CD14-positive monocyte (primary cell): ENCODE results near the gene DNAJB13. TPM values are rescaled to one million over a fixed set of nuclear protein-coding genes. Genes with fewer than 3 reads are reported as not detected.

Source experiments
- DNase-seq, 3 donors: peaks; one replicate each; pipeline ENCODE4 v3.0.0-alpha.2; 2011 to 2022
- H2AFZ ChIP-seq: 2 replicates; pipeline ENCODE4 v1.6.0; 2012; ENCODE audit warnings: mild to moderate bottlenecking, low read depth, low read length, inconsistent platforms; ENCODE audit not compliant: insufficient read depth, poor library complexity, severe bottlenecking
- H3K27ac ChIP-seq, 2 donors: 1 replicate in 1 of 2; 2 replicates in 1 of 2; pipeline ENCODE4 v1.5.1; 2012 to 2013; ENCODE audit warnings: low read length in 2 of 2, control low read depth in 1 of 2, inconsistent platforms in 1 of 2, low read depth in 1 of 2, mild to moderate bottlenecking in 1 of 2
- H3K27me3 ChIP-seq, 2 donors: one replicate each; pipeline versions ENCODE4 v1.6.0 to v1.6.1; 2011 to 2013; ENCODE audit warnings: low read length in 2 of 2; ENCODE audit not compliant: control insufficient read depth in 2 of 2, insufficient read depth in 2 of 2
- H3K36me3 ChIP-seq, 2 donors: replicated peaks in 1 of 2; 1 replicate in 1 of 2; 2 replicates in 1 of 2; pipeline versions ENCODE4 v1.5.1 to v1.6.1; 2012 to 2013; ENCODE audit warnings: low read length in 2 of 2, control low read depth in 1 of 2, inconsistent platforms in 1 of 2, mild to moderate bottlenecking in 1 of 2; ENCODE audit not compliant: insufficient read depth in 2 of 2, control insufficient read depth in 1 of 2
- H3K4me1 ChIP-seq, 2 donors: 1 replicate in 1 of 2; 2 replicates in 1 of 2; pipeline versions ENCODE4 v1.5.1 to v1.6.1; 2012 to 2013; ENCODE audit warnings: low read length in 2 of 2, control low read depth in 1 of 2, inconsistent platforms in 1 of 2, mild to moderate bottlenecking in 1 of 2, moderate library complexity in 1 of 2; ENCODE audit not compliant: insufficient read depth in 2 of 2, control insufficient read depth in 1 of 2
- H3K4me2 ChIP-seq: replicated peaks from 2 replicates; pipeline ENCODE3; 2012; ENCODE audit warnings: low read length, moderate library complexity, mild to moderate bottlenecking; ENCODE audit not compliant: poor library complexity, severe bottlenecking; ENCODE audit errors: extremely low read depth
- H3K4me3 ChIP-seq, 3 experiments: fragments of 200-600 bp in 1 of 3; sonication (generic) in 1 of 3; replicated peaks in 1 of 3; 1 replicate in 2 of 3; 2 replicates in 1 of 3; pipeline ENCODE4 v1.5.1; 2011 to 2013; ENCODE audit warnings: low read length in 3 of 3, mild to moderate bottlenecking in 3 of 3, control low read depth in 2 of 3, low read depth in 2 of 3, inconsistent platforms in 1 of 3, moderate library complexity in 1 of 3
- H3K79me2 ChIP-seq: 2 replicates; pipeline ENCODE4 v1.6.0; 2012; ENCODE audit warnings: mild to moderate bottlenecking, control low read depth, inconsistent platforms, low read length, moderate library complexity; ENCODE audit not compliant: insufficient read depth
- H3K9ac ChIP-seq: 2 replicates; pipeline ENCODE4 v1.6.0; 2017; ENCODE audit warnings: low read length, mild to moderate bottlenecking; ENCODE audit not compliant: insufficient read depth, poor library complexity, severe bottlenecking
- H3K9me3 ChIP-seq, 2 donors: replicated peaks in 1 of 2; 1 replicate in 1 of 2; 2 replicates in 1 of 2; pipeline versions ENCODE4 v1.5.1 to v1.6.1; 2012 to 2013; ENCODE audit warnings: low read length in 2 of 2, control low read depth in 1 of 2; ENCODE audit not compliant: control insufficient read depth in 1 of 2, insufficient read depth in 1 of 2
- H4K20me1 ChIP-seq: 2 replicates; pipeline ENCODE4 v1.6.0; 2012; ENCODE audit warnings: mild to moderate bottlenecking, low read length, control low read depth, moderate library complexity; ENCODE audit not compliant: insufficient read depth
- H3K27ac Mint-ChIP-seq, 7 donors: one replicate each; pipeline ENCODE4 v1.8.0; 2020; ENCODE audit warnings: mild to moderate bottlenecking in 7 of 7, mixed read lengths in 7 of 7, moderate library complexity in 6 of 7, inconsistent platforms in 2 of 7
- H3K27me3 Mint-ChIP-seq, 3 donors: one replicate each; pipeline ENCODE4 v1.8.0; 2021 to 2022; ENCODE audit warnings: low read depth in 3 of 3, mild to moderate bottlenecking in 3 of 3, mixed read lengths in 3 of 3, moderate library complexity in 3 of 3, inconsistent platforms in 1 of 3
- H3K36me3 Mint-ChIP-seq, 2 donors: one replicate each; pipeline ENCODE4 v1.8.0; 2020; ENCODE audit warnings: mixed read lengths in 2 of 2, inconsistent platforms in 1 of 2, mild to moderate bottlenecking in 1 of 2
- H3K4me1 Mint-ChIP-seq: one replicate; pipeline ENCODE4 v1.8.0; 2020; ENCODE audit warnings: mild to moderate bottlenecking, mixed read lengths
- H3K4me3 Mint-ChIP-seq, 2 donors: one replicate each; pipeline ENCODE4 v1.8.0; 2020; ENCODE audit warnings: mild to moderate bottlenecking in 2 of 2, mixed read lengths in 2 of 2, moderate library complexity in 1 of 2
- H3K9me3 Mint-ChIP-seq, 7 donors: one replicate each; pipeline ENCODE4 v1.8.0; 2020 to 2022; ENCODE audit warnings: mixed read lengths in 7 of 7, mild to moderate bottlenecking in 6 of 7, moderate library complexity in 6 of 7, inconsistent platforms in 2 of 7
- WGBS: methylation state at CpG from one replicate; pipeline ENCODE4 v1.1.5; 2013; ENCODE audit warnings: missing lambda C conversion rate; ENCODE audit not compliant: insufficient coverage; 5-methylcytosine and 5-hydroxymethylcytosine counted together
- intact Hi-C, 2 donors: fragments of 100-400 bp; cut with micrococcal nuclease; formaldehyde crosslinking; loops; one replicate each; pipeline versions ENCODE4 v1.15.0 to v1.15.1; 2023
- polyA plus RNA-seq, 3 donors: library from polyadenylated mRNA; depleted of rRNA in 1 of 3; unstranded in 2 of 3; stranded (reverse) in 1 of 3; fragments of 300-500 nt in 2 of 3; fragments of >200 nt in 1 of 3; fragmentation: Illumina TruSeq in 2 of 3; gene quantifications; 1 replicate in 2 of 3; 2 replicates in 1 of 3; pipeline ENCODE4 v1.2.3, GENCODE V29; 2012 to 2021
- TF ChIP-seq, protein P1 (sequence below): fragments of 200-600 bp; IDR thresholded peaks from one replicate; pipeline ENCODE4 v1.8.0; 2022; ENCODE audit warnings: antibody characterized with exemption, mild to moderate bottlenecking

Gene DNAJB13
- polyA plus RNA-seq, 3 donors = not detected

DNA sequence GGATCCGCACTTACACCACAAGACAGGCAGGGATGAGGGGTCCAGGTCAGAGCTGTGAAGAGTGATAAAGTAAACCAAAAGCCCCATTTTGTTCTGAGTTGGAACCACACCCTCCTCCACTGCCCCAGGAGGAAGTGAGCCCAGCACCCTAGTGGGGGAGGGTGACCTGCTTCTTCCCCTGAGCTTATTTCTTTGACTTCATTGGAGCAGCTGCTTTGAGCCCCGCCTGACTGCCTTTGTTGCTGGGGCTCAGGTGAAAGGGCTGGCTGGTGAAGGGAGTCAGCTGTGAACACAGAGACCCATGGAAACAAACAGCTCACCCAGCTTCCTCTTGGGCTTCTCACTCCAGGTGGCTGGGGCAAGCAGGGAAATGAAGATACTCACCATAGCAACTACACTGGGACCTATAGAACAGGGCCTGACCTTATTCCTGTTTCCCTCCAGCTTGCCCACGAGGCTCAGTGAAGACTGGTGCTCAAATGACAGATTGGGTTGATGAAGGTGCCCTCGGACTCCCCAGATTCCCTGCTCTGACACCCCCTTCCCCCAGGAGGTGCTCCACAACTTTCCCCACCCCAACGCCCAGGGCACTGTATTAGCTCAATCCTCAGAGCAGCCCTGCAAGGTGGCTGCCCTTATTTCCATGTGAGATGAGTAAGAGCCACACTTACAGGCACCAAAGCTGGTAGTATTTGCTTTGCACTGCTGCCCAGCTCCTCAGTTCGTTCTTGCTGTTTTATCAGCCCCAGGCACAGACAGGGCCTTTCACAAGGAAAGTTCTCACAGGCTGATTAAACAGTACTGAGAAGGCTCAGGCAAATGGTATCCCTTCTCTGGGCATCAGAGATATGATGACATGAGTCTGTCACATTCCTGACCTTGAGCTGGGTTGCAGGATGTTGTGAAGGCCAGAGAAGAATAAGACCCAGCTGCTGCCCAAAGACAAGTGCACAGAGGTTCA, 29.5 kb downstream of the DNAJB13 start:
- peak overlapping the region; percentile 3 for H2AFZ ChIP-seq
- Mint-ChIP-seq H3K4me1 (peaks cover 73% of the 10 kb centered on the region), H3K9me3 (peaks cover 0 to 3% (median 0%) of the 10 kb centered on the region in 7 donors), H3K36me3 (peaks cover 57 to 71% of the 10 kb centered on the region in 2 donors), H3K4me3 (peak overlapping the region; percentile 99 to 100), H3K27ac (peak overlapping the region; percentile 97 to 100 (median 99)), H3K27me3 (peaks cover 0 to 2% (median 0%) of the 10 kb centered on the region in 3 donors)
- no peaks in the 10 kb centered on the region for H3K9me3 ChIP-seq
- H4K20me1 ChIP-seq = peaks cover 71% of the 10 kb centered on the region
- peak overlapping the region; percentile 89 for H3K9ac ChIP-seq
- H3K4me2 ChIP-seq = peak overlapping the region; percentile 99
- H3K27ac ChIP-seq = peak overlapping the region; percentile 96 to 98
- intact Hi-C loops = loop anchor here in 1 of 2 donors (5.0 kb wide), 2 partner anchors 42 to 192 kb away; partner anchors contain the start of genes C2CD3 and PPME1
- peaks cover 62% of the 10 kb centered on the region for H3K79me2 ChIP-seq
- H3K36me3 ChIP-seq = peaks cover 48 to 63% of the 10 kb centered on the region in 2 donors
- peak overlapping the region; percentile 71 to 97 (median 96) for H3K4me3 ChIP-seq
- 55% methylated on average over 1 of the region's 6 CpGs for WGBS
- H3K4me1 ChIP-seq = peaks cover 70 to 91% of the 10 kb centered on the region in 2 donors
- DNase-seq = peak; percentile 65 to 72 (median 69)
- no peaks in the 10 kb centered on the region for H3K27me3 ChIP-seq
- TF ChIP-seq, protein P1, sequence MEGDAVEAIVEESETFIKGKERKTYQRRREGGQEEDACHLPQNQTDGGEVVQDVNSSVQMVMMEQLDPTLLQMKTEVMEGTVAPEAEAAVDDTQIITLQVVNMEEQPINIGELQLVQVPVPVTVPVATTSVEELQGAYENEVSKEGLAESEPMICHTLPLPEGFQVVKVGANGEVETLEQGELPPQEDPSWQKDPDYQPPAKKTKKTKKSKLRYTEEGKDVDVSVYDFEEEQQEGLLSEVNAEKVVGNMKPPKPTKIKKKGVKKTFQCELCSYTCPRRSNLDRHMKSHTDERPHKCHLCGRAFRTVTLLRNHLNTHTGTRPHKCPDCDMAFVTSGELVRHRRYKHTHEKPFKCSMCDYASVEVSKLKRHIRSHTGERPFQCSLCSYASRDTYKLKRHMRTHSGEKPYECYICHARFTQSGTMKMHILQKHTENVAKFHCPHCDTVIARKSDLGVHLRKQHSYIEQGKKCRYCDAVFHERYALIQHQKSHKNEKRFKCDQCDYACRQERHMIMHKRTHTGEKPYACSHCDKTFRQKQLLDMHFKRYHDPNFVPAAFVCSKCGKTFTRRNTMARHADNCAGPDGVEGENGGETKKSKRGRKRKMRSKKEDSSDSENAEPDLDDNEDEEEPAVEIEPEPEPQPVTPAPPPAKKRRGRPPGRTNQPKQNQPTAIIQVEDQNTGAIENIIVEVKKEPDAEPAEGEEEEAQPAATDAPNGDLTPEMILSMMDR = no peak

DNA sequence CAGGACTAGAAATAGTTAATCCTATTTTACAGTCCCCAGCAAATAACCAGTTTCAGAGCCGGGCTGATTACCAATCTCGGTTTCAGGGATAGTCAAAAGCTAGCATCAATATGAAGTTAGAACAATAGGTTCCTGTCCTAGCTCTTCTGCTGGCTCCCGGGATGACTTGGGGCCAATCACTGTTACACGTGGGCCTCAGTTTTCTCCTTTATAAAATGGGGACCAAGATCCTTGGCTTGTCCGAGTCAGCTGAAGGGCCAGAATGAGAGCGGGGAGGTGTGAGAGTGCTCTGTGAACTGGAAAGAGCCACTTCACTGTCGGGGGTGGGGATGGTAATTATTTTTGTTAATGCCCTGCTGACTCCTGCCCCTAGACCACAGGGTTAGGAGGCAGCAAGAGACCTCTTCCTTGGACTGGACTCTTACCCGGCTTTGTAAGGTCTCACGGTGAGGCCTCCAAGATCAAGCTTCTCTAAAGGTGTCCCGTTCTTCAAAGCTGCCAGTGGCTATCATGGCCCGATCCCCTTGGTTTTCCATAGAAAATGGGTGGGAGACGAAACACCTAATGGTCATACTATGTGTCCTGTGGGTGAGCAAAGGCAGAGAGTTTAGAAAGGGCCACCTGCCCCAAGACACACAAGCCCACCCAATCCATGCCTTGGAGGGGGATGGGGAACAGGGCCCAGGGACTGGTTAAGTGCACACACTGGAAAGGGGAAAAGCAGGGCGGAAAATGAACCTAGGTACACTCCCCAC, 30.4 kb downstream of the DNAJB13 start:
- peak overlapping the region; percentile 99 for H3K4me2 ChIP-seq
- H3K36me3 ChIP-seq = peaks cover 39 to 53% of the 10 kb centered on the region in 2 donors
- Mint-ChIP-seq H3K36me3 (peaks cover 48 to 62% of the 10 kb centered on the region in 2 donors), H3K27ac (peak overlapping the region; percentile 97 to 100 (median 99)), H3K9me3 (peaks cover 0 to 3% (median 0%) of the 10 kb centered on the region in 7 donors), H3K4me1 (peaks cover 64% of the 10 kb centered on the region), H3K27me3 (peaks cover 0 to 2% (median 0%) of the 10 kb centered on the region in 3 donors), H3K4me3 (peak overlapping the region; percentile 99 to 100)
- H3K27me3 ChIP-seq = no peaks in the 10 kb centered on the region
- TF ChIP-seq, protein P1 = no peak
- peak overlapping the region; percentile 71 to 97 (median 96) for H3K4me3 ChIP-seq
- no peaks in the 10 kb centered on the region for H3K9me3 ChIP-seq
- peaks cover 61% of the 10 kb centered on the region for H4K20me1 ChIP-seq
- H3K4me1 ChIP-seq = peaks cover 63 to 82% of the 10 kb centered on the region in 2 donors
- H3K9ac ChIP-seq = peak overlapping the region; percentile 89
- intact Hi-C loops = loop anchor here in 1 of 2 donors (5.0 kb wide), 2 partner anchors 41 to 191 kb away; partner anchors contain the start of genes C2CD3 and PPME1
- H3K27ac ChIP-seq = peak overlapping the region; percentile 96 to 98
- WGBS = 93% methylated on average over 5 of the region's 13 CpGs
- DNase-seq = no peak
- H3K79me2 ChIP-seq = peaks cover 62% of the 10 kb centered on the region
- no peak overlapping the region for H2AFZ ChIP-seq
